H1 (cell line): ENCODE measurements around the gene HOXA10. TPM values are rescaled to one million over a fixed set of nuclear protein-coding genes. Genes with fewer than 3 reads are reported as not detected.

ENCODE experiments used
- USF2 ChIP-seq: IDR thresholded peaks from 2 replicates; pipeline ENCODE4 v1.6.1; 2011; ENCODE audit warnings: low read length, improper control_type of control experiment
- polyA plus RNA-seq, 7 experiments: library from polyadenylated mRNA; depleted of rRNA in 3 of 7; stranded (reverse) in 5 of 7; unstranded in 2 of 7; fragments of >200 nt in 5 of 7; fragments of 200-250 nt in 2 of 7; gene quantifications; 1 replicate in 5 of 7; 2 replicates in 1 of 7; 4 replicates in 1 of 7; pipeline versions ENCODE4 v1.2.1 to v1.2.3, GENCODE V29; 2011 to 2013; ENCODE audit warnings: missing spikeins in 2 of 7, mixed read lengths in 2 of 7
- total RNA-seq: library from RNA; stranded (reverse); fragmentation: NEBNext Ultra II Directional; extraction: Animal tissue kit (Norgen Biotek cat#: 25700); gene quantifications from 2 replicates; pipeline ENCODE4 v1.2.1, GENCODE V29; 2021

Gene HOXA10
- total and polyA plus RNA-seq, 2 of the 8 experiments (the other 6 are each of a cell fraction or from before 2014, with no cell fraction given): not detected

GRCh38 chr7:27221201-27221797 is 47.2 kb upstream of the HOXA10 start (continued):
- TF ChIP-seq USF2: no peak
- TF ChIP-seq, all 59 proteins: peak for 0
